GM19438 (cell line): ENCODE data around the gene TMEM82.

ENCODE experiments used
- ATAC-seq: cut with Tn5 transposase; IDR thresholded peaks from one replicate; pipeline ENCODE4 v1.9.1; 2021; ENCODE audit warnings: low read depth; ENCODE audit not compliant: unreplicated experiment

TMEM82 gene

DNA sequence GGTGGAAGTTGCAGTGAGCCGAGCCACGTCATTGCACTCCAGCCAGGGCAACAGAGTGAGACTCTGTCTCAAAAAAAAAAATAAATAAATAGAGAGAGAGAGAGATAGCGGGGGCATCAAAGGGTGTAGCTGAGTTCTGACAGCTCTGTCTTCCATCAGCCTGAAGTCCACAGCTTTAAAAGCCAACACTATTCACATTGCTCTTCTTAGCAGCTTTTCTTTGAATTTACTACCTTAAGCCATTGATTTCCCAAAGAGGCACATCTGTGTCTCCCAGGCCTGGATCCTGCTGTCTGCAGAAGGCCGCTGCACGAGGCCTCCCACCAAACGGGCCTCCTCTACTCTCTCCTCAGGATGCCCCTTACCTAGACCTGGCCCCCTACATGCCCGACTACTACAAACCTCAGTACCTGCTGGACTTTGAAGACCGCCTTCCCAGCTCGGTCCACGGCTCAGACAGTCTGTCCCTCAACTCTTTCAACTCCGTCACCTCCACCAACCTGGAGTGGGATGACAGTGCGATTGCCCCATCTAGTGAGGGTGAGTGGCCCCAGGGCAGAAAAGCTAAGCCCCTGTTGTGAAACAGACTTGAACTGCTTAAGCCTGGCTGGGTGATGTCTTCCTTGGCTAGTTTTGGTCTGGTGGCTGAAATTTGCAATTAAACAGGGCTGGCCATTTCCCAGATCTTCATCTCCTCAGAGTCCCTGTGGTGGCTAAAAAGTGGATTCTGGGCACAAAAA is 22.7 kb upstream of the TMEM82 start:
- ATAC-seq: no peak

GRCh38 chr1:15720861-15721260 is 21.4 kb upstream of the TMEM82 start:
- no peak for ATAC-seq

- ATAC-seq: no peak
These were observed 19.9 kb upstream of the TMEM82 start for GRCh38 chr1:15722411-15722810.

DNA sequence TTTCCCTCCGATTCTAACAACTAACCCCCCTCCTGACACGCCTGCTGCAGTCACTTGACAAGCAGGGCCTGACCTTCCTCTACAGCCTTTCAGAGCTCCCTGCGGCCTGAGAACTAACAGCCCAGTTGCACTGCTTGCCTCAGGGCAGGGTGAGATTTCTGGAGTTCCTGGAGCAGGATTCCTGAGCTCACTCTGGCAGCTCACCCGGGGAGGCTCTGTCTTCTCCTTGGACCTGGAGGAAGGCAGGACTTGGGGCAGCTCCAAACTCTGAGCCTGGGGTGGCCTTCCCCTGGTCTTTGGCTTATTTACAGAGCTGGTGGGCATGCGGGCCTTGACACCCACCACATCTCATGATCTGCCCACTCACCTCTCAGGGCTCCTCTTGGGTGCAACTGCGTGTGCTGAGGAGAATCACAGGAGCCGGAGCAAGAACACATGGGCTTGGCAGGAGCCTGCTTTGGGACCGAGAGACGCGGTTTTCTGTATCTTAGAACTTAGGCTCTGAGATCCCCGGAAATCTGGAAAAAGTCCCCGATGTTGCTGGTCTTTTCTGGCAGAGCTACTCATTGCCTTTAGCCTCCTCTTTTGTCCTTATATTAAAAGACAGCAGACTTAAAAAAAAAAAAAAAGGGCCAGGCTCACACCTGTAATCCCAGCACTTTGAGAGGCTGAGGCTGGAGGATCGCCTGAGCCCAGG is 19.3 kb upstream of the TMEM82 start:
- no peak for ATAC-seq

- no peak for ATAC-seq
These were observed 18.6 kb upstream of the TMEM82 start for GRCh38 chr1:15723631-15724246.

GRCh38 chr1:15724949-15725880 is 17.1 kb upstream of the TMEM82 start:
- ATAC-seq: no peak

DNA sequence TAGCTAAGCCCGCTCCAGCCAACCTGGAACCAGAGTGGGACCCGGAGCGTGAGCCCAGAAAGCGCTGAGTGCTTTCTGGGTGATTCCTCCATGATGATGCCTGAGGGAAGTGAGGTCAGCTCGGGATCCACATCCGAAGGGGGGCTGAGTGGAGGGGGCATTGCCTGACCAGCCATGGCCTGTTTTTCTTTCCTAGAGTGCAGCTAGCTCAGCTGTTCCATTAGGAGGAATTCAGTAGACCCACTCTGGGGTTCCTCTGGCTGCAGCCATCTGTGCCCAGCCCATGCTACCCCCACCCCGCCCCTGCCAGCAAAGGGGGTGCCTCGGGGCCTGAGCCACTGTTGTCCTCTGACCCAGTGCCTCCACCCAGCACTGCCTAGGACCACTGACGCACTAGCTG is 15.8 kb upstream of the TMEM82 start:
- ATAC-seq: no peak

DNA sequence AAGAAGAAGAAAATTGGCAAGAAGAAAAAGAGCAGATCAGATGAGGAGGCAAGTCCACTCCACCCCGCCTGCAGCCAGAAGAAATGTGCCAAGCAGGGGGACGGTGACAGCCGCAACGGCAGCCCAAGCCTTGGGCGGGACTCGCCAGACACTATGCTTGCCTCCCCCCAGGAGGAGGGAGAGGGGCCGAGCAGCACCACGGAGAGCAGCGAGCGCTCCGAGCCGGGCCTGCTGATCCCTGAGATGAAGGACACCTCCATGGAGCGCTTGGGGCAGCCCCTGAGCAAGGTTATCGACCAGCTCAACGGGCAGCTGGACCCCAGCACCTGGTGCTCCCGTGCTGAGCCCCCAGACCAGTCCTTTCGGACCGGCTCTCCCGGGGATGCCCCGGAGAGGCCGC is 15.3 kb upstream of the TMEM82 start:
- ATAC-seq: no peak

DNA sequence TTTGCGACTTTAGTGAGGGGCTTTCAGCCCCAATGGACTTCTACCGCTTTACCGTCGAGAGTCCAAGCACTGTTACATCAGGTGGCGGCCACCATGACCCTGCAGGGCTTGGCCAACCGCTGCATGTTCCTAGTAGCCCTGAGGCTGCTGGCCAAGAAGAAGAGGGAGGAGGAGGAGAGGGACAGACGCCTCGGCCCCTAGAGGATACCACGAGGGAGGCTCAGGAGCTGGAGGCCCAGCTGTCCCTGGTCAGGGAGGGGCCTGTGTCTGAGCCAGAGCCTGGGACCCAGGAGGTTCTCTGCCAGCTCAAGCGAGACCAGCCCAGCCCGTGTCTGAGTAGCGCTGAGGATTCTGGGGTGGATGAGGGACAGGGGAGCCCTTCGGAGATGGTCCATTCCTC is 14.9 kb upstream of the TMEM82 start:
- ATAC-seq: no peak

- ATAC-seq: no peak
These were observed 14.3 kb upstream of the TMEM82 start for GRCh38 chr1:15727866-15728534.

- ATAC-seq: no peak
These were observed 13.2 kb upstream of the TMEM82 start for GRCh38 chr1:15728937-15729657.

DNA sequence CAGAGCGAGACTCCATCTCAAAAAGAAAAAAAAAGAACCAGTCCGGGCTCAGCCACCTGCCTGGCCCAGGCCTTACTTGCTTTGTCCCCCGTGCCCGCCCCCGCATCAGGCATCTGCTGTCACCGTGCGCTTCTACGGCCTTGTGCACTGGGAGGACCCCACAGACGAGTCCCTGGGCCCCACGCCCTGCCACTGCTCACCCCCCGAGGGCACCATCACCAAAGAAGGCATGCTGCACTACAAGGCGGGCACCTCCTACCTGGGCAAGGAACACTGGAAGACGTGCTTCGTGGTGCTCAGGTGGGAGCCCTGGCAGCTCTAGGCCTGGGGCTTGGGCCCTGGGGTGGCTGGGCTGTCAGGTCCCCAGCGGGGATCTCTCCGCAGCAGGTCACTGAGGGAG is 11.9 kb upstream of the TMEM82 start:
- ATAC-seq: no peak

- ATAC-seq: no peak
These were observed 11.4 kb upstream of the TMEM82 start for GRCh38 chr1:15730936-15731335.

- ATAC-seq: no peak
These were observed 10.3 kb upstream of the TMEM82 start for GRCh38 chr1:15731735-15732685.

DNA sequence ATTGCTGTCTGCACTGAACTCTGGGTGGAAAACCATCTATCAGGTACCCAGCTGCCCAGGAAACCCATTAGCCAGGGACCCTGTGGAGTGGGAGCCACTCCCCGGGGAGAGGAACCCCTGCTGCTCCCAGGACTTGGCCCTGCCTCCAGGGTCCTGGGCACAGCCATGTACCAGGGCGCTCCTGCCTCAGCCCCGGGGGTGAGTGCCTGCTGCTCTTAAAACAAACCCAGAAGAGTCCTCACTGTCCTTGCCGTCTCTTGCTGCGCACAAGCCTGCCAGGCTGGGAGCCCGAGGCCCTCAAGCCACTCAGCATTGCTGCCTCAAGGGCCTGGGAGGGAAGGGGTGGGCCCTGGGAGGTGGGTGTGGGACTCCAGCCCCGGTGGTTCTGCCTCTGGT is 9.6 kb upstream of the TMEM82 start:
- ATAC-seq: no peak

- ATAC-seq: no peak
These were observed 9.0 kb upstream of the TMEM82 start for GRCh38 chr1:15733218-15733725.

GRCh38 chr1:15733726-15734226 is 8.5 kb upstream of the TMEM82 start:
- ATAC-seq: no peak

- ATAC-seq: no peak
These were observed 8.0 kb upstream of the TMEM82 start for GRCh38 chr1:15734296-15734695.
